Muscle of leg (tissue), 11 donors: ENCODE data around the gene DIAPH1. TPM values are rescaled to one million over a fixed set of nuclear protein-coding genes. Genes with fewer than 3 reads are reported as not detected.

ENCODE experiments used
- DNase-seq: peaks from one replicate; pipeline ENCODE4 v3.0.0; 2013
- H3K27ac ChIP-seq: one replicate; pipeline ENCODE4 v1.5.1; 2013; ENCODE audit warnings: mild to moderate bottlenecking, low read length, control low read depth
- H3K27me3 ChIP-seq: one replicate; pipeline ENCODE4 v1.6.1; 2013; ENCODE audit warnings: low read length; ENCODE audit not compliant: control insufficient read depth, insufficient read depth
- H3K36me3 ChIP-seq: one replicate; pipeline ENCODE4 v1.6.1; 2013; ENCODE audit warnings: low read length; ENCODE audit not compliant: control insufficient read depth, insufficient read depth
- H3K4me1 ChIP-seq: one replicate; pipeline ENCODE4 v1.6.1; 2013; ENCODE audit warnings: low read length; ENCODE audit not compliant: control insufficient read depth, insufficient read depth
- H3K4me3 ChIP-seq: one replicate; pipeline ENCODE4 v1.5.1; 2013; ENCODE audit warnings: low read length, control low read depth
- H3K9me3 ChIP-seq: replicated peaks from 2 replicates; pipeline ENCODE4 v1.6.1; 2013; ENCODE audit warnings: low read depth, low read length; ENCODE audit not compliant: control insufficient read depth
- WGBS: methylation state at CpG from one replicate; pipeline ENCODE4 v1.1.5; 2013; ENCODE audit warnings: missing lambda C conversion rate; ENCODE audit not compliant: insufficient coverage; 5-methylcytosine and 5-hydroxymethylcytosine counted together
- polyA plus RNA-seq, 8 donors: library from polyadenylated mRNA; unstranded; fragments of 120-200 nt; gene quantifications; one replicate each; pipeline versions ENCODE4 v1.2.1 to v1.2.3, GENCODE V29; 2013; ENCODE audit warnings: inconsistent platforms in 1 of 8, low replicate concordance in 1 of 8; ENCODE audit not compliant: insufficient read length in 8 of 8, insufficient read depth in 1 of 8
- total RNA-seq: library from RNA; stranded (reverse); fragments of 120-200 nt; gene quantifications from one replicate; pipeline ENCODE4 v1.2.4, GENCODE V29; 2013

Gene DIAPH1
- total and polyA plus RNA-seq, 9 donors, result 11.5 to 34.5 (median 28.0) TPM

- Histone ChIP-seq H3K4me1 (no peaks in the 10 kb centered on the region), H3K4me3 (no peak overlapping the region), H3K36me3 (peaks cover 2% of the 10 kb centered on the region), H3K27ac (no peak overlapping the region), H3K27me3 (no peaks in the 10 kb centered on the region), H3K9me3 (no peaks in the 10 kb centered on the region)
- no CpG with 5 or more reads among the region's 3 CpGs for WGBS
- no peak for DNase-seq
These were observed 20.1 kb downstream of the DIAPH1 start for GRCh38 chr5:141598391-141599345.

GRCh38 chr5:141597814-141598213 lies 21.0 kb downstream of the DIAPH1 start:
- Histone ChIP-seq H3K27ac (no peak overlapping the region), H3K27me3 (no peaks in the 10 kb centered on the region), H3K9me3 (no peaks in the 10 kb centered on the region), H3K36me3 (peaks cover 5% of the 10 kb centered on the region), H3K4me3 (no peak overlapping the region), H3K4me1 (no peaks in the 10 kb centered on the region)
- 80% methylated on average over 1 of the region's 2 CpGs for WGBS
- no peak for DNase-seq

- H3K9me3 ChIP-seq, result no peaks in the 10 kb centered on the region
- DNase-seq, result no peak
- no peaks in the 10 kb centered on the region for H3K4me1 ChIP-seq
- H3K27ac ChIP-seq, result no peak overlapping the region
- no peak overlapping the region for H3K4me3 ChIP-seq
- H3K36me3 ChIP-seq, result peaks cover 5% of the 10 kb centered on the region
- 66% methylated on average over 2 of the region's 2 CpGs for WGBS
- H3K27me3 ChIP-seq, result no peaks in the 10 kb centered on the region
These were observed 21.4 kb downstream of the DIAPH1 start for GRCh38 chr5:141597394-141597793.

- no peak overlapping the region for H3K4me3 ChIP-seq
- H3K27ac ChIP-seq, result no peak overlapping the region
- no peaks in the 10 kb centered on the region for H3K27me3 ChIP-seq
- DNase-seq, result no peak
- peaks cover 5% of the 10 kb centered on the region for H3K36me3 ChIP-seq
- no peaks in the 10 kb centered on the region for H3K4me1 ChIP-seq
- no CpG with 5 or more reads among the region's 1 CpG for WGBS
- no peaks in the 10 kb centered on the region for H3K9me3 ChIP-seq
These were observed 21.9 kb downstream of the DIAPH1 start for GRCh38 chr5:141596867-141597266.

GRCh38 chr5:141590127-141590526 lies 28.7 kb downstream of the DIAPH1 start:
- no CpG with 5 or more reads among the region's 2 CpGs for WGBS
- Histone ChIP-seq H3K4me3 (no peak overlapping the region), H3K27ac (no peak overlapping the region), H3K27me3 (no peaks in the 10 kb centered on the region), H3K9me3 (no peaks in the 10 kb centered on the region), H3K4me1 (no peaks in the 10 kb centered on the region), H3K36me3 (peaks cover 16% of the 10 kb centered on the region)
- DNase-seq, result no peak

- Histone ChIP-seq H3K4me3 (no peak overlapping the region), H3K36me3 (peaks cover 26% of the 10 kb centered on the region), H3K27ac (no peak overlapping the region), H3K4me1 (no peaks in the 10 kb centered on the region), H3K9me3 (no peaks in the 10 kb centered on the region), H3K27me3 (no peaks in the 10 kb centered on the region)
- DNase-seq, result no peak
- 89% methylated on average over 1 of the region's 1 CpG for WGBS
These were observed 32.6 kb downstream of the DIAPH1 start for GRCh38 chr5:141586246-141586645.

GRCh38 chr5:141585594-141585993 lies 33.2 kb downstream of the DIAPH1 start:
- no peak for DNase-seq
- Histone ChIP-seq H3K9me3 (no peaks in the 10 kb centered on the region), H3K27me3 (no peaks in the 10 kb centered on the region), H3K27ac (no peak overlapping the region), H3K4me1 (no peaks in the 10 kb centered on the region), H3K36me3 (peaks cover 27% of the 10 kb centered on the region), H3K4me3 (no peak overlapping the region)
- WGBS, result no CpG with 5 or more reads among the region's 6 CpGs

- H3K9me3 ChIP-seq, result no peaks in the 10 kb centered on the region
- no peak overlapping the region for H3K4me3 ChIP-seq
- no peak for DNase-seq
- no peaks in the 10 kb centered on the region for H3K27me3 ChIP-seq
- WGBS, result no CpG with 5 or more reads among the region's 2 CpGs
- H3K36me3 ChIP-seq, result peaks cover 49% of the 10 kb centered on the region
- no peak overlapping the region for H3K27ac ChIP-seq
- no peaks in the 10 kb centered on the region for H3K4me1 ChIP-seq
These were observed 44.7 kb downstream of the DIAPH1 start for GRCh38 chr5:141574122-141574510.

GRCh38 chr5:141573489-141574121 lies 45.2 kb downstream of the DIAPH1 start:
- 71% methylated on average over 3 of the region's 4 CpGs for WGBS
- H3K36me3 ChIP-seq, result peaks cover 46% of the 10 kb centered on the region
- no peak overlapping the region for H3K4me3 ChIP-seq
- H3K9me3 ChIP-seq, result no peaks in the 10 kb centered on the region
- no peaks in the 10 kb centered on the region for H3K4me1 ChIP-seq
- no peaks in the 10 kb centered on the region for H3K27me3 ChIP-seq
- no peak for DNase-seq
- H3K27ac ChIP-seq, result no peak overlapping the region

GRCh38 chr5:141570655-141571054 lies 48.1 kb downstream of the DIAPH1 start:
- H3K27ac ChIP-seq, result no peak overlapping the region
- no peak for DNase-seq
- peaks cover 25% of the 10 kb centered on the region for H3K36me3 ChIP-seq
- no peaks in the 10 kb centered on the region for H3K27me3 ChIP-seq
- H3K9me3 ChIP-seq, result no peaks in the 10 kb centered on the region
- no peak overlapping the region for H3K4me3 ChIP-seq
- H3K4me1 ChIP-seq, result no peaks in the 10 kb centered on the region
